ENCODE measurements around the gene BIRC6. TPM values are rescaled to one million over a fixed set of nuclear protein-coding genes. Genes with fewer than 3 reads are reported as not detected.

BIRC6 gene
- polyA plus RNA-seq, 1 donor (not counting 4 experiments of a cell fraction or from before 2014, with no cell fraction given), result 57.0 TPM

- Histone ChIP-seq H3K4me2 (ENCODE audit: control insufficient read depth, extremely low read depth, insufficient read depth, low read depth, low read length) (no peak overlapping the region), H3K9me1 (ENCODE audit: control insufficient read depth, extremely low read depth, insufficient read depth, low read length) (no peaks in the 10 kb centered on the region), H2AFZ (ENCODE audit: control insufficient read depth, low read length) (no peak overlapping the region), H4K20me1 (ENCODE audit: control insufficient read depth, extremely low read depth, insufficient read depth, low read length) (no peaks in the 10 kb centered on the region), H3K4me3 (ENCODE audit: control insufficient read depth in 2 of 3, extremely low read depth in 1 of 3, insufficient read depth in 2 of 3, low read depth in 1 of 3, low read length in 3 of 3) (no peak overlapping the region), H3K4me1 (ENCODE audit: control insufficient read depth, extremely low read depth, insufficient read depth, low read length) (no peaks in the 10 kb centered on the region), H3K79me2 (ENCODE audit: control insufficient read depth, insufficient read depth, low read length) (peaks cover 2% of the 10 kb centered on the region), H3K9ac (ENCODE audit: control insufficient read depth, extremely low read depth, insufficient read depth, low read length) (no peak overlapping the region), H3K27me3 (ENCODE audit: control insufficient read depth, extremely low read depth, insufficient read depth, low read length) (no peaks in the 10 kb centered on the region), H3K36me3 (ENCODE audit: control insufficient read depth in 2 of 2, extremely low read depth in 1 of 2, insufficient read depth in 2 of 2, low read length in 2 of 2) (peaks cover 0 to 2% of the 10 kb centered on the region in 2 experiments), H3K27ac (ENCODE audit: control insufficient read depth, insufficient read depth, low read length) (no peak overlapping the region), H3K9me3 (ENCODE audit: control insufficient read depth, low read depth, low read length) (peaks cover 4% of the 10 kb centered on the region)
- dilution Hi-C loops (cut with MboI; ENCODE audit: extremely low pct_ligation_motif_present, low sequenced_read_pairs), result no loop called here
- no peak for FAIRE-seq
- no peak for DNase-seq (ENCODE audit: low read depth, low spot score)
- TF ChIP-seq CTCF (optimal IDR thresholded peaks at IDR 0.05 in 1 of 3, IDR thresholded peaks at IDR 0.05 in 1 of 3, conservative IDR thresholded peaks at IDR 0.05 in 1 of 3; ENCODE audit: extremely low read depth in 1 of 3, insufficient read depth in 2 of 3, low read length in 3 of 3) (no peak), EZH2 (IDR thresholded peaks at IDR 0.05; ENCODE audit: low read length) (no peak)
These were observed 206.1 kb downstream of the BIRC6 start for GRCh38 chr2:32562906-32563305.

GRCh38 chr2:32564417-32565035 lies 207.7 kb downstream of the BIRC6 start:
- H3K27ac ChIP-seq (ENCODE audit: control insufficient read depth, insufficient read depth, low read length), result no peak overlapping the region
- H2AFZ ChIP-seq (ENCODE audit: control insufficient read depth, low read length), result no peak overlapping the region
- dilution Hi-C loops (cut with MboI; ENCODE audit: extremely low pct_ligation_motif_present, low sequenced_read_pairs), result no loop called here
- TF ChIP-seq CTCF (optimal IDR thresholded peaks at IDR 0.05 in 1 of 3, IDR thresholded peaks at IDR 0.05 in 1 of 3, conservative IDR thresholded peaks at IDR 0.05 in 1 of 3; ENCODE audit: extremely low read depth in 1 of 3, insufficient read depth in 2 of 3, low read length in 3 of 3), result no peak
- TF ChIP-seq EZH2 (IDR thresholded peaks at IDR 0.05; ENCODE audit: low read length), result no peak
- no peak overlapping the region for H3K4me3 ChIP-seq (ENCODE audit: control insufficient read depth in 2 of 3, extremely low read depth in 1 of 3, insufficient read depth in 2 of 3, low read depth in 1 of 3, low read length in 3 of 3)
- H4K20me1 ChIP-seq (ENCODE audit: control insufficient read depth, extremely low read depth, insufficient read depth, low read length), result no peaks in the 10 kb centered on the region
- H3K79me2 ChIP-seq (ENCODE audit: control insufficient read depth, insufficient read depth, low read length), result peaks cover 2% of the 10 kb centered on the region
- H3K9me3 ChIP-seq (ENCODE audit: control insufficient read depth, low read depth, low read length), result peaks cover 4% of the 10 kb centered on the region
- no peak for DNase-seq (ENCODE audit: low read depth, low spot score)
- H3K36me3 ChIP-seq (ENCODE audit: control insufficient read depth in 2 of 2, extremely low read depth in 1 of 2, insufficient read depth in 2 of 2, low read length in 2 of 2), result no peaks in the 10 kb centered on the region
- no peaks in the 10 kb centered on the region for H3K9me1 ChIP-seq (ENCODE audit: control insufficient read depth, extremely low read depth, insufficient read depth, low read length)
- H3K9ac ChIP-seq (ENCODE audit: control insufficient read depth, extremely low read depth, insufficient read depth, low read length), result no peak overlapping the region
- FAIRE-seq, result no peak
- H3K27me3 ChIP-seq (ENCODE audit: control insufficient read depth, extremely low read depth, insufficient read depth, low read length), result no peaks in the 10 kb centered on the region
- no peaks in the 10 kb centered on the region for H3K4me1 ChIP-seq (ENCODE audit: control insufficient read depth, extremely low read depth, insufficient read depth, low read length)
- no peak overlapping the region for H3K4me2 ChIP-seq (ENCODE audit: control insufficient read depth, extremely low read depth, insufficient read depth, low read depth, low read length)
